ENCODE measurements around the gene TIMP3.

TIMP3 gene

DNA sequence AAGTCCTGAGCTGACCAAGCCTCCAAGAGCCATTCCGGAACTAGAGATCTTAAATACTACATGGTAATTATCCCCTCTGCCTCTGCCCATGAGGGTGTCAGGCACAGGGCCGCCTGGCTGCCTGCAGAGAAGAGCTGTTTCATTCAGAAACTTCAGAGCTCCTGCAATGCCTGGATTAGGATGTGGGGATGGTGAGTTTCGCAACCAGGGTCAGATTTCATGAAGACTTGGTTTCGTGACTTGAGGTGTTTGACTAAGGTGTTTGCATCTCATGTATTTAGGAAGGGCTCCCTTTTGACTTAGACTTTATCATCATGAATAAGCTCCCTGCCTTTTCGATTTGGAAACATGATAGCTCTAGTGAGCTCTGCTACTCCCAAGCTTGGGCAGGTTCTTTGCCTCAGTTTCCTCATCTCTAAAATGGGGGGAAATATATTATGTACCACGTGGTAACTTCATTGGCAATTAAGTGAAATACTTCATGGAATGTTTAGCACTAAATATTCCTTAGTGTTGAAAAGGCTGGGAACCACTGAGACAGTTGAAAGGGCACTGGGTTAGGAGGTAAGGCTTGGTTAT, 9.1 kb downstream of the TIMP3 start:
- DNase-seq = no peak

- no peak for DNase-seq
These were observed 10.5 kb downstream of the TIMP3 start for GRCh38 chr22:32811788-32812545.

- DNase-seq = no peak
These were observed 12.9 kb downstream of the TIMP3 start for GRCh38 chr22:32814285-32814860.

DNA sequence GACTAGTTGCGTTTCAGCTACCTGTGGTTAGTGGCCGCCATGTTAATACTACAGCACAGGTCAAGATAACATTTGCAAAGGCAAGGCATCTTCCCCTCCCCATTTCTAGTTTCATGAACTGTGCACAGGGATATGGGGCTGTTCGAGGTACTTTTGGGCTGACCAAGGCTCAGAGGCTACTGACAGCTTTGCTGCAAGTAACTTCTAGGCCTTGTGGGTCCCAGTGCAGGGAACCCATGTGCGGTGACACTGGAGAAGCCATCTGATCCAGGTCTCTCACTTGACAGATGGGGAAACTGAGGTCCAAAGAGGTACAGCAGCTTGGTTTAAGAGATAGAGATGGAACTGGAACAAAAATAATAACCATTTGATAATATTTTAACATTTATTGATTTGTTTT, 13.6 kb downstream of the TIMP3 start:
- no peak for DNase-seq

DNA sequence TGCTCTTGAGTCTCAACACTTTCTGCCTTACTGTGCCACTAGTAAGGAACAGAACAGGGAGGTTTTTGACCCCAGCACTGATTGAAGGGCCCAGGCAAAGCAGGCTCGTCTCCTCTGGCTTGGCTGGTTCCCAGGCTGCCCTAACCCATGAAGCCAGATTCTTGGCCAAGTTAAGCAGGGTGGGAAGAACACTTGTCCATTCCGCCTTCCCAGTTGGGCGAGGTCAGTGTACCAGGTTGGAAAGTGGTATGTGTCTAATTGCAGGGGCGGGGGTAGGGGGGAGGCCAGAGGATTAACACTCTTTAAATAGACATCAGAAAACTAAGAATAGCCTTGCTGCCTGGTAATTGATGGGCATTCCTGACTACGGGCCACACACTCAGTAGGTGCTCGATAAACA, 14.4 kb downstream of the TIMP3 start:
- DNase-seq = no peak

- DNase-seq = no peak
These were observed 15.7 kb downstream of the TIMP3 start for GRCh38 chr22:32817137-32817730.

DNA sequence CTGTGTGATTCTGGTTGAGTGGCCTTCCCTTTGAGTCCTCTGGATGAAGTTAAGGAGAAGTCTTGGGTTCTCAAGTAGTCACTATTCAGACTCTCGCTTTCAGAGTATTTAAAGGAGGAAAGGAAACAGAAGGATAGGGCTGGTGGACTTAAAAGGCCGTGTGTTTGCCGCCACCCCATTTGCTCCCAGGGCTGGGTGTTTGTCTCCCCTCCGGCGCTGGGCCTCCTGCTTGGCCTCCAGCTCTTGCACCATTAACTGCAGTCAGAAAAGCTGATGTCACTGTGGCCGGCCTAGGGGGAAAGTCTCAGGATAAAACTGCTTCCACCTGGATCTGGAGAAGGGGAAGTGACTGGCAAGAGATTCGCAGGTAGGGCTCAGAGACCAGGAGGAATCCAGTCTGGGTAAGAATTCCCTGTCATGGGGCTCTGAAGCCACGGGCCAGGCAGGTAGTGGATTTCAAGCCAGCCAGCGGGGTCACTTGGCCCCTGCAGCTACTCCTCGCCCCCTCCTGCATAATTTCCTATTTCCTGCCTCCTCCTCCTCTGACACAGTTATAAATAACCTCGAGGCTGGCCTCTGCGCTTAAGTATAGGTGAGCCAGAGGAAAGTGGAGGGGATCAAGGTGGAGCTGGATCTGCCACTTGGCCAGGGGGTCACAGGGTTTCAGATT, 17.1 kb downstream of the TIMP3 start:
- DNase-seq = no peak

GRCh38 chr22:32819120-32819519, 17.6 kb downstream of the TIMP3 start:
- no peak for DNase-seq

DNA sequence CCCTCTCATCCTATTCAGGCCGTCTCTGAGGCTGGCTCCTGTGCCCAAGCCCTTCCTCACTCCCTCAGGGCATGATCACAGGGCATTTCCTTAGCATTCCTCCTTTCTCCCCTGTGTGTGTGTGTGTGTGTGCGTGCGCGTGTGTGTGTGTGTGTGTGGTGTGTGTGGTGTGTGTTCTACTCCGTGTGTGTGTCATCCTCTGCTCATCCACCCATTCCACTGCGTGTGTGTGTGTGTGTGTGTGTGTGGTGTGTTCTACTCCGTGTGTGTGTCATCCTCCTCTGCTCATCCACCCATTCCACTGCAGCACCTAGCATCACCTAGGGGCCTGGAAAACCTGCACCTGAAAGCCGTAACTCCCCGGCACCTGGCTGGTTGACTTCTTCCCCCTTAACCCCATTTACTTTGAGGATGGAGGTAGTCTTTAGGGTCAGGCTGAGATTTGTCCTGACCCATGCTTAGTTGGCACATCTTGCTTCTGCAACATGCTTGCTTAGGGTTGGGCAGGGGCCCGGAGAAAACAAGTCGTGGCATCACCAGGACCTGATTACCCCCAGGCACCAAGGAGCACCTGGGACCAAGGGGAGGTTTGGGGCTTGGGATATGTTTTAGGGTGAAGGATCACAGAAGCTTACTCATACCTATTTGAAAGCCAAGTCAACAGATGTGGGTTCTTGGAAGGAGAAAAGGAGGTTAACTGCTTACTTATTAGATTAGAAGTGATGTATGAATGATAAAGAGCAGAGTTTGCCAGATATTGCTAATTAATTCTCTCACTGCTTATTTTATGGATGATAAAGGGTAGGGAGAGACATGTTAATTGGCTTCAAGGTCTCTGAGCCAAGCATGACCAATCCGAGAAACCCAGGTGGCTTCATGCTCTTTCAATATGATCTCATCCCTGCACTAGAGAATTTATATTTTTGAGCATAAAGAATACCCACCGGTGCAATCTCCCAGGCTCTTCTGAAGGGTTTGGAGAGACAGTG, 18.9 kb downstream of the TIMP3 start:
- peak; percentile 52 for DNase-seq

DNA sequence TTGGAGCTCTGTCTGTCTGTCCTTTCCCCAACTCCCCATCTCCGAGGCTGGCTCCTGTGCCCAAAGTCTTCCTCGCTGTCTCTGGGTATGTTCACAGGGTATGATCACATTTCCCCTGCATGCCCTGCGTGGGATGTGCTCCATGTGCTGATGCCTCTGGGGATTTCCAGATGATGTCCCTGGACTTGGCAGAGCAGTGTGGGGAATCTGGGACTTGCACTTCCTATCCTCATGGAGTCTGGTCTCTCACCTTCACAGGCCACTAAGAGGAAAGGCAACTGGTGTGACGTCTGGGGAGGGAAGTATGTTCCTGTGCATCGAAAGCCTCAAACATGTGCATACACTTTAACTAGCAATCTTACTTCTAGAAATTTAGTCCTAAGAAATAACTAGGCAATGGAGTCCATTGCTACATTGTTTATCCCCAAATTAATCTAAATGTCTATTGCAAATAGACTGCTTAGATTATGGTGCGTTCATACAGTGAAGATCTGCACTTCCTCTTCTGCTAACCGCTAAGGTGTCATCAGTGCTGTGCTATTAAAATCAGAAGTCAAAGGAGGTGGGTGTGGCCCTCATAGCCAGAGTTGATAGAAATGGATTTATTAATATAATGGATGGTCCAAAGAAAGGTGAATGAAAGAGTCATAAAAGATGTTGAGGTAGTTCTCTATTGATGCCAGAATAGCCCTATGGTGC, 20.8 kb downstream of the TIMP3 start:
- no peak for DNase-seq

GRCh38 chr22:32823024-32823730, 21.7 kb downstream of the TIMP3 start:
- DNase-seq = no peak

GRCh38 chr22:32824531-32825312, 23.2 kb downstream of the TIMP3 start:
- DNase-seq = no peak

DNA sequence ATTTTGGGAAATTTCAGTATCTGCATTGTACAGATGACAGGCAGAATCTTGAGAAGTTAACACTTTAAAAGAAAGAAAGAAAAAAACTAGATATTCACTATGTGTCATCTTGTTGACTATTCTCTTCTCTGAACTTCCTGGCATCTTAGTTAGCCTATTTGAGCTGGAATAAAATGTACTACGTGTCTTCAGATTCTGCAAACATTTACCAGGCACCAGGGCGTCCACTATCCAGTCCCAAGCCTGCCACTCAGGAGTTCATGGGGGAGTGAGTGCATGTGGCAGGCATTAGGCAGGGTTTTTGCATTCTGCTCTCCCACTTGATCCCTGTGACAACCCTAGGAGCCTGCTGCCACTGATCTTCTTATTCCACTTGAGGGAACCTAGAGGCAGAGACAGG, 25.0 kb downstream of the TIMP3 start:
- DNase-seq = no peak

DNA sequence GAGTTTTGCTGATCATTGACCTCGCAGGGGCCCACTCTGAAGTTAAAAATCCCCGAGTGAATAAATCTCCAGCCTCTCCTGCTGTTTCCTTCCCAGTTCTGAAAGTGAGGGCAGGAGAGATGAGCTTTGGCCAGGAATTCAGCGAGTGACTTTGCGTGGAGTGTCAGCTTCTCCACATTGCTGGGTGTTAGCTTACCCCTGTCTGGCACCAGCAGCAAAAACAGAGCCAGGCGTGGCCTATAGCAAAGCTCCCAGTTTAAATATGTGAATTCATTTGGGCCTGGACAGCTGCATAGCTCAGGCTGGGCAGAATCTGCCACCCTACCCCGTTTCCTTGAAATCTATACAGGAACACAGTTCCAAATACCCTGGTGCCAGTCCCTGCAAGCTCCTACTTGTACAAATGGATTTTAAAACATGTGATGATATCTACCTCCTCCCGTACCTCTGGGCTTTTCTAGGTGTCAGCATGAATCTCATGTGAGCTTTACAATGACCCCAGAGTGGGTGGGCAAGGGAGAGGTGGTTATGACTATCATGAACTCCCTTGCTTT, 25.6 kb downstream of the TIMP3 start:
- DNase-seq = no peak

DNA sequence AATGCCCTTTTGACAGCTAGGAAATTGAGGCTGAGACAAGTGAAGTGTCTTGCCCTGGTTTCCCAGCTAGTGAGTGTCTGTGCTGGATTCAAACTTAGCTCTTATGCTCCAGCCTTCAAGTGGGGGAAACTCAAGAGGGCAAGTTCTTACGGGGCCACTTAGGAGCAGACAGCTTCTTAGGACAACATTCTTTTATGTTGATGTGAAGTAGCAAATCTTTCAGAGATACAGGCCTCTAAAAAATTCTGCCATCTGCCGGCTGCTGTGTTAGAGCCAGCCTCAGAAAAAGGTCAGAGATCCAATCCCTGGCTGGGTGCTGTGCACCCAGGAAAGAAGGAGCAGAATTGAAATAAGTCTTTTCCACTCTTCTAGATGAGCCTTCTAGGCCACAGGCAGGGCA, 26.6 kb downstream of the TIMP3 start:
- DNase-seq = no peak

DNA sequence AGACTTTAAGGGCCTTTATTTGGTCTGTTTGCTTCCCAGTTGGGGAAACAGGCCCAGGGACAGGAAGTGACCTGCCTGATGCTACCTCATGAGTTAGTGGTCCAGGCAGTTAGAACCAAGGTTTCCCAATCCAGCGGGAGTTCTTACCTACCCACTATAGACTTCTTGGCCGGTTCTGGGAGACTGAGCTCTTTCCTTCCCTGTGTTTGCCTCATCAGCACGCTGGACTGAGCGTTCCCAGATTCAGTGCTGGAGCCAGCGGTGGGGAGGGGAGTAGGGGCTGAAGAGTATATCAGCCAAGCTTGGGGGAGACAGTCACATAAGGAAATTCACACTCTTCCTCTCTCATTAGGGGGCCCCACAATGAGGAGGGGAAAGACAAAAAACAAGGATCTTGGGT, 27.1 kb downstream of the TIMP3 start:
- no peak for DNase-seq

DNA sequence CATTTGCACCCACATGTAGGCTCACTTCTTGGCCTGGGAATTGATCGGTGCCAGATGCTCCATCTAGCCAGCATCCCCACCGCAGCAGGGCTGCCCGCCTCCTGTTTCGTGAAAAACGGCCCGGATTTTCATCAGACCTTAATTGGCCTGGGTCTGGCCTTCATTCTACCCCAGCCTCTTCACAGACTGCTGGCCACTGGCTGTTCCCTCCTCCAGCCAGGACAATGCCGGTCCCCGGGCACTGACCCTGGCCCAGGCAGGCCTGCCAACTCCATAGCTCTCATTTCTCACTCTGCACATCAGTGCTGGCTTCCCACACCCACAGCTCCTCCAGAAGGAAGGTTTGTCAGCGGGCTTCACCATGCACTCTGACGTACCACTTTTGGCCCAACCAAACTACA, 27.9 kb downstream of the TIMP3 start:
- DNase-seq = no peak

- DNase-seq = no peak
These were observed 29.0 kb downstream of the TIMP3 start for GRCh38 chr22:32830473-32830872.

GRCh38 chr22:32830957-32831356, 29.5 kb downstream of the TIMP3 start:
- DNase-seq = no peak

GRCh38 chr22:32831584-32831983, 30.1 kb downstream of the TIMP3 start:
- no peak for DNase-seq

Measured in kidney glomerular epithelial cell (primary cell).